Thyroid gland (tissue), 4 donors: ENCODE measurements around the gene TTN.

ENCODE experiments used
- CTCF ChIP-seq, 6 experiments: fragments of 200-600 bp in 3 of 6; fragments of 450-650 bp in 3 of 6; sonication (generic) in 3 of 6; IDR thresholded peaks; one replicate each; pipeline ENCODE4 v1.5.1; 2016 to 2019; ENCODE audit warnings: antibody characterized with exemption in 6 of 6, mild to moderate bottlenecking in 2 of 6, inconsistent platforms in 1 of 6, moderate library complexity in 1 of 6
- POLR2A ChIP-seq, 2 donors: fragments of 450-650 bp; IDR thresholded peaks; one replicate each; pipeline ENCODE4 v1.6.1; 2017; ENCODE audit warnings: antibody characterized with exemption in 2 of 2, mild to moderate bottlenecking in 2 of 2, moderate library complexity in 1 of 2

GRCh38 chr2:178479275-178479616 lies 328.0 kb downstream of the TTN start:
- TF ChIP-seq CTCF (IDR thresholded peaks at IDR 0.05) = peak in 1 of 6 experiments; percentile 27
- no peak for TF ChIP-seq POLR2A (IDR thresholded peaks at IDR 0.05)
